Measurements from ENCODE around the gene TFPT. TPM values are rescaled to one million over a fixed set of nuclear protein-coding genes. Genes with fewer than 3 reads are reported as not detected.

TFPT gene
- total RNA-seq, 4 donors from 2014 or later, result 9.8 to 25.8 (median 14.0) TPM

GRCh38 chr19:54147676-54148075, 32.2 kb upstream of the TFPT start:
- TF ChIP-seq EP300 (IDR thresholded peaks at IDR 0.05; ENCODE audit: low read depth) (no peak), POLR2AphosphoS5 (IDR thresholded peaks at IDR 0.05) (peak in 2 of 3 donors; percentile 54 to 65)
- Histone ChIP-seq H3K4me3 (no peak overlapping the region), H3K9me3 (no peaks in the 10 kb centered on the region), H3K4me1 (no peaks in the 10 kb centered on the region), H3K36me3 (peaks cover 4 to 72% (median 38%) of the 10 kb centered on the region in 4 donors), H3K27me3 (no peaks in the 10 kb centered on the region), H3K27ac (no peak overlapping the region)
- intact Hi-C loops (cut with DNase I; ENCODE audit: low total_unique reads) (no loop called here), in situ Hi-C loops (cut with MboI; ENCODE audit: low pct_ligation_motif_present in 1 of 4, low pct_unique_long_range_greater_than_20kb in 1 of 4, low sequenced_read_pairs in 3 of 4) (no loop called here)
- WGBS, 2 donors (ENCODE audit: low coverage in 1 of 2), result 64% methylated on average over 3 of the region's 3 CpGs; no CpG with 5 or more reads in 1 of the 2 donors
- no peak for DNase-seq

- Histone ChIP-seq H3K27me3 (no peaks in the 10 kb centered on the region), H3K36me3 (peaks cover 4 to 63% (median 34%) of the 10 kb centered on the region in 4 donors), H3K9me3 (no peaks in the 10 kb centered on the region), H3K4me3 (no peak overlapping the region), H3K27ac (no peak overlapping the region), H3K4me1 (peaks cover 0 to 5% (median 0%) of the 10 kb centered on the region in 4 donors)
- TF ChIP-seq POLR2A (IDR thresholded peaks at IDR 0.05) (no peak), POLR2AphosphoS5 (IDR thresholded peaks at IDR 0.05) (no peak), EP300 (IDR thresholded peaks at IDR 0.05; ENCODE audit: low read depth) (no peak), CTCF (IDR thresholded peaks at IDR 0.05) (no peak)
- in situ Hi-C loops (cut with MboI; ENCODE audit: low pct_ligation_motif_present in 1 of 4, low pct_unique_long_range_greater_than_20kb in 1 of 4, low sequenced_read_pairs in 3 of 4), result no loop called here
- intact Hi-C loops (cut with DNase I; ENCODE audit: low total_unique reads), result no loop called here
- 84 to 92% methylated on average over 5 to 28 of the region's 28 CpGs for WGBS, 2 donors (ENCODE audit: low coverage in 1 of 2)
- no peak for DNase-seq
Observed at GRCh38 chr19:54145541-54146158, 30.2 kb upstream of the TFPT start.

- Histone ChIP-seq H3K4me3 (no peak overlapping the region), H3K27ac (no peak overlapping the region), H3K9me3 (no peaks in the 10 kb centered on the region), H3K27me3 (no peaks in the 10 kb centered on the region), H3K36me3 (peaks cover 0 to 45% (median 24%) of the 10 kb centered on the region in 4 donors), H3K4me1 (peaks cover 12 to 31% (median 22%) of the 10 kb centered on the region in 4 donors)
- in situ Hi-C loops (cut with MboI; ENCODE audit: low pct_ligation_motif_present in 1 of 4, low pct_unique_long_range_greater_than_20kb in 1 of 4, low sequenced_read_pairs in 3 of 4) (no loop called here), intact Hi-C loops (cut with DNase I; ENCODE audit: low total_unique reads) (no loop called here)
- no peak for DNase-seq
- TF ChIP-seq POLR2AphosphoS5 (IDR thresholded peaks at IDR 0.05), result no peak
- no peak for TF ChIP-seq POLR2A (IDR thresholded peaks at IDR 0.05)
- TF ChIP-seq EP300 (IDR thresholded peaks at IDR 0.05; ENCODE audit: low read depth), result no peak
- no peak for TF ChIP-seq CTCF (IDR thresholded peaks at IDR 0.05)
- WGBS, 2 donors (ENCODE audit: low coverage in 1 of 2), result 89 to 100% methylated on average over 1 to 7 of the region's 7 CpGs
Observed at GRCh38 chr19:54142166-54142780, 26.8 kb upstream of the TFPT start.

GRCh38 chr19:54141356-54141755, 25.9 kb upstream of the TFPT start:
- Histone ChIP-seq H3K27ac (no peak overlapping the region), H3K36me3 (peaks cover 0 to 39% (median 20%) of the 10 kb centered on the region in 4 donors), H3K4me1 (peaks cover 14 to 34% (median 23%) of the 10 kb centered on the region in 4 donors), H3K4me3 (no peak overlapping the region), H3K9me3 (no peaks in the 10 kb centered on the region), H3K27me3 (no peaks in the 10 kb centered on the region)
- intact Hi-C loops (cut with DNase I; ENCODE audit: low total_unique reads), result no loop called here
- in situ Hi-C loops (cut with MboI; ENCODE audit: low pct_ligation_motif_present in 1 of 4, low pct_unique_long_range_greater_than_20kb in 1 of 4, low sequenced_read_pairs in 3 of 4), result no loop called here
- TF ChIP-seq POLR2AphosphoS5 (IDR thresholded peaks at IDR 0.05) (no peak), POLR2A (IDR thresholded peaks at IDR 0.05) (no peak), CTCF (IDR thresholded peaks at IDR 0.05) (no peak), EP300 (IDR thresholded peaks at IDR 0.05; ENCODE audit: low read depth) (no peak)
- 92% methylated on average over 3 of the region's 3 CpGs; no CpG with 5 or more reads in 1 of the 2 donors for WGBS, 2 donors (ENCODE audit: low coverage in 1 of 2)
- no peak for DNase-seq

All from transverse colon (tissue), 4 donors.